ENCODE results near the gene SNRNP27.
"Not testable (repeated sequence)": the region's sequence is repeated elsewhere in the genome, so short reads cannot be mapped to it uniquely, and the experiment has no call there.

Gene SNRNP27

DNA sequence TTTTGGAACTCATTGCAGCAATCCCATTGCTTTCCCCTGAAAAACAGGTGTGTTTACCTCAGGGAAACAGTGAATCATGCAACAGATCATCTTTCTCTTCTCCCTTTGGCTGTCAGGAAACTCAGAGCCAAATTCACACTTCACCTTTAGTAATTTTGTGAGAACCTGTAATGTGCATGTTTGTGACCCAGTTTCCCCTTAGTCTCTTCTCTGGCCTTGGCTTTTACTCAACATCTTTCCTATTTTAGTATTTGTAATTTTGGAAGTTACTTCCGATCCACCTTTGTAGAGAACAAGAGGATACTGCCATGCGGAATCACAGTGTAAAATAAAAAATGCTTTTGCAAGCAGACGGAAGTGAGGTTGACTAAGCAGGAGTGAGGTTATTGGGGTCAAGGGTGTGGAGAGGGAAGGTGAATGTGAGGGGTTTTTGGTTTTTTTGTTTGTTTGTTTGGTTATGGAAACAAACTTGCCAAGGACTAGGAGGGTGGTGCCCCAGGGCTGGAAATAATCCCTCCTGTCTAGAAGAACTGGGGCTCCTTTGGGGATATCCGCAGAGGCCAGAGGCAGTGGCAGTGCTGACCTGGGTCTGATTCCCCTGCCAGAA lies 53.7 kb downstream of the SNRNP27 start:
- peak in 1 of 5 experiments; percentile 18 for DNase-seq

DNA sequence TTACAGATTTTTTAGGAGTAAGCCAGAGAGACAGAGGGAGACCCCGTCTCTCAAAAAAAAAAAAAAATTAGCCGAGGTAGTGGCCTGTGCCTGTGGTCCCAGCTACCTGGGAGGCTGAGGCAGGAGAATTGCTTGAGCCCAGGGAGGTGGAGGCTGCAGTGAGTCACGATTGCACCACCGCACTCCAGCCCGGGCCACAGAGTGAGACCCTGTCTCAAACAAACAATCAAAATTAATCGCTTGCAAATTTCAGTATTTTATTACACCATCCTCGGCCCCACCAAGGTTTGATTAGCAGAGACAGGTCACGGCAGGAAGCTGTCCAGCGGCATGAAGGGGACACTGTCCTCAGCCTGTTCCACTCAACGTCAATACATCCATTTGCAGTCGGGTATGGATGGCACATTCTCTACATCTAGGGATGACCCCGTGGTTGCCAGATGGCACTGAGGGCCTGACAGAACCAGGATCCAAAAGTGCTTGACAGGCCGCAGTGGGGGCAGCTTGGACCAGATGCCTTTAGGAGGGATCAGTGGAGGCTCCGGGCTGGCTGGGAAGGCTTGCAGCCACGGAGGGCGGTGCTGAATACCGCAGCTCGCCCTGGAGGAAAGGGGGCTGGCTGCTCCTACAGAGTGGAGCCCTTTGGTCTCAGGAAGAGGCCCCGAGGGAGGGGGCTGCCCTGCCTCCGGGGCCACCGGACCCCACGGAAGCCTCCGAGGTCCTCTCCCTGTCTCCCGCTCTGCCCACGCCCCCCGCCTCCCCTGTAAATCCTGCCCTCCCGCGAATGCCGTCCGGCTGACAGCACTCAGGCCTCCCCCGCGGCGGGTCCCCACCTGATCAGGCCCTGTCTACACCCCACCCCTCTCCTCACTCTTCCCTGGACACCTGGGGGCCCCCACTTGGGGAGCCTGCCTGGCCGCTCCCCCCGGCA lies 54.5 kb downstream of the SNRNP27 start:
- DNase-seq: no peak

DNA sequence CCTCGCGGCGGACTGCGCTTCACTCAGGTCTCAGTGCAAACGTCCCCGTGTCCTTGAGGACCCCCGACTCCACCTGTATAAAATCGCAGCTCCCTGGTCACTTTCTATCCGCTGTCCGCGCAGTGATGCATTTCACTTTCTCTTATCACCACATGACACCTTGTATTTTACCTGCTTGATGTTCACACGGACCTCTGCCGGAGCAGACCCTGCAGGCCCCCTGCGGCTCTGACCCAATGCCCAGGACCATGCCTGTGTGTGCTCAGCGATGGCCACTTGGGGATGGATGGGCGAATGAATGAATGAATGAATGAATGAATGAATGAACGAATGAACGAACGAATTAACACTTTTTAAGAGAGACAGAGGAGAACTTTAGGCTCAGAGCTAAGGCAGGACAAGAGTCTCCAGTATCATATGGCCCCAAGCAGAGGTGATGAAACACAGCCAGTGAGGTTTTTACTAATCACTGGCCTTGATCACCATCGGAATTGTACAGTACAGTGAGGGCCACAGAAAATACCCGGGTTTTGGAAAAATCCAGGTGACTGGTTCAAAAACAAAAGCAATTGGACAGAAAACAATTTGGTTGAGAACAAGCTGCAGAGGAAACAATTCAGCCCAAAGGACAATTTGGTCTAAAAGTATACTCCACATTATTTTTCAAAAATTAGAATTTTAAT lies 55.3 kb downstream of the SNRNP27 start:
- DNase-seq: no peak

DNA sequence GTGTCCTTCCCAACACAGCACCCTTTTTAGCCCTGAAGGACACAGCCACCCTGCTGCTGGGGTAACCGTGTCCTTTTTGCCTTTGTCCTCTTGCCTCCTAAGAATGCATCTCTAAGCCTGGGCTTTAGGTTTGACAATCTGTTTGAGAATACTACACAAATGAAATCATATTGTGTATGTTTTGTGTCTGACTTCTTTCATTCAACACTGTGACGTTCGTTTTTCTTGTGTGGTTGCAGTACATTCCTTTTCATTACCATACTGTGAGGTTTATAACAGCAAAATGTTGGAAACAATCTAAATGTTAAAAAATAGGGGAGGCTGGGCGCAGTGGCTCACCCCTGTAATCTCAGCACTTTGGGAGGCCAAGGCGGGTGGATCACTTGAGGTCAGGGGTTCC lies 56.5 kb downstream of the SNRNP27 start:
- no peak for DNase-seq

DNA sequence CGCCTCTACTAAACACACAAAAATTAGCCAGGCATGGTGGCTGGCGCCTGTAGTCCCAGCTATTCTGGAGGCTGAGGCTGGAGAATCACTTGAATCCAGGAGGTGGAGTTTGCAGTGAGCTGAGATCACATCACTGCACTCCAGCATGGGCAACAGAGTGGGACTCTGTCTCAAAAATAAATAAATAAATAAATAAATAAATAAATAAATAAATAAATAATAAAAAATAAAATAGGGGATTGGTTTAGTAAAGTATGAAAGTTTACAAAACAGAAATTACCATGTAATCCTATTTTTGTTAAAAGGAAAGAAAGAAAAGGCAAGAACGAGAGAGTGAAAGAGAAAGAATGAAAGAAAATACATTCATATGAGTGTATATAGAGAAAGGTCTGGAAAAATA lies 56.9 kb downstream of the SNRNP27 start:
- DNase-seq: not testable (repeated sequence)

DNA sequence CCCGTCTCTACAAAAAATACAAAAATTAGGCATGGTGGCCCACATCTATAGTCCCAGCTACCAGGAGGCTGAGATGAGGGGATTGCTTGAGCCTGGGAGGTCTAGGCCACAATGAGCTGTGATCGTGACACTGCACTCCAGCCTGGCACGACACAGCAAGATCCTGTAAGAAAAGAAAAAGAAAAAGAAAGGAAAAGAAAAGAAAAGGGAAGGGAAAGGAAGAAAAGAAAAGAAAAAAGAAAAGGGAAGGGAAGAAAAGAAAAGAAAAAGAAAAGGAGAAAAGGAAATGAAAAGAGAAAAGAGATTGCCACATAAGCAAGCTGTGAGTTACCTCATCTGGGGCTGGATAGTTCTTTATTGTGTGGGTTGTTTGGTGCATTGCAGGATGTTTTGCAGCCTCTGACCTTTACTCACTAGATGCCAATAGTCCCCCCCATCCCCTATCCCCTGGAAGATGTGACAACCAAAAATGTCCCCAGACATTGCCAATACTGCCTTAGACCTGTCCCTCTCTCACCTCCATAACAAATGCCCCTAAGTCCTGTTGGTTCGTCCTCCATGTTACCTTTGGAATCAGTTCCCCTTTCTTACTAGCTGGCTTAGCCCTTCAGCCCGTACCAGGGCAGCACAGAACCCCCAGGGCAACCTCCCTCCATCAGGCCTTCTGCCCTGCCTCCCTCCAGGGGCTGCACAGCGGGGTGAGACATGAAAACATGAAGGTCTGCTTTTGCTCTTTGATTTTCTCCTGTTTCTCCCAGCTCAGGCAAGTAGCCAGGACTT lies 58.8 kb downstream of the SNRNP27 start:
- no peak for DNase-seq

DNA sequence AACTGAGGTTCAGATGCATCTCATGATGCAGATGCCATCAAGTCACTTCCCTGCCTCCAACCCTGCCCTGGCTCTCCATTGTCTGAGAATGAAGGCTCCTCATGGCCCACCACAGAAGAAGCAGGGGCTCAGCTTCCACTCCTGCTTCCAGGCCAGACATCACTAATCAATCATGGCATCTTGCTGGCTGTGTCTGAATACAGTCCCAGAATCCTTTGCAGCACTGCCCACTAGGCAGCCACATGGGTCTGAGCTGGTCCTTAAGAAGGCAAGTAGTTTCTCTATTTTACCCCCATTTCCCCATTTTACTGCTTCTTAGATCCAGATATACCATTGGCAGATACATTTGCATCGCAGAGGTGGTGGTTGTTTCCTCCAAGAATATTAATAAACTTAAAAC lies 60.3 kb downstream of the SNRNP27 start:
- no peak for DNase-seq

Measured in T-helper 2 cell (primary cell).